Activated CD8-positive, alpha-beta memory T cell treated with anti-CD3 and anti-CD28 coated beads, Interleukin-2, amount 10 ng/mL, durations not matched to agents 7 days and 5 days (primary cell): ENCODE measurements around the gene NUP88. TPM values are rescaled to one million over a fixed set of nuclear protein-coding genes. Genes with fewer than 3 reads are reported as not detected.
A peak's percentile ranks its signal among the peaks of the same experiment; 100 is the strongest.
"Not testable (repeated sequence)": the region's sequence is repeated elsewhere in the genome, so short reads cannot be mapped to it uniquely, and the experiment has no call there.

Experiments used
- ATAC-seq: fragments of 150-1000 bp; cut with Tn5 transposase; one replicate; pipeline ENCODE4 v1.10.0; 2021; ENCODE audit warnings: moderate library complexity
- CTCF ChIA-PET: fragments of 350-600 bp; sonication (Branson Sonifier 250); formaldehyde crosslinking; loops from one replicate; lab custom pipeline; 2021; ENCODE audit warnings: antibody characterized with exemption; lab: Charles Lee
- DNase-seq: peaks from one replicate; pipeline ENCODE4 v3.0.0-alpha.2; 2020
- H3K27ac Mint-ChIP-seq: one replicate; pipeline ENCODE4 v1.8.0; 2021; ENCODE audit warnings: mild to moderate bottlenecking, mixed read lengths
- H3K27me3 Mint-ChIP-seq: one replicate; pipeline ENCODE4 v1.8.0; 2021; ENCODE audit warnings: mixed read lengths
- H3K36me3 Mint-ChIP-seq: one replicate; pipeline ENCODE4 v1.8.0; 2021; ENCODE audit warnings: mild to moderate bottlenecking, mixed read lengths
- H3K4me1 Mint-ChIP-seq: one replicate; pipeline ENCODE4 v1.8.0; 2021; ENCODE audit warnings: mixed read lengths
- H3K4me3 Mint-ChIP-seq: one replicate; pipeline ENCODE4 v1.8.0; 2021; ENCODE audit warnings: mild to moderate bottlenecking, moderate library complexity, mixed read lengths
- H3K9me3 Mint-ChIP-seq: one replicate; pipeline ENCODE4 v1.8.0; 2022; ENCODE audit warnings: low read depth, mixed read lengths
- total RNA-seq, 2 experiments: library from RNA; stranded (reverse); gene quantifications; one replicate each; pipeline ENCODE4 v1.2.3, GENCODE V29; 2021

NUP88 gene
- total RNA-seq = 100 to 1,000 TPM; 117 to 123 TPM

GRCh38 chr17:5419356-5419958, at the start of gene NUP88:
Gene NUP88 (minus strand): TSS chr17:5419662. CDS start chr17:5419650, 12 bp downstream.
- DNase-seq (peak; percentile 99), ATAC-seq (peak; percentile 97)
- peaks cover 50% of the 10 kb centered on the region for H3K4me1 Mint-ChIP-seq
- H3K27me3 Mint-ChIP-seq = no peaks in the 10 kb centered on the region
- H3K36me3 Mint-ChIP-seq = peaks cover 35% of the 10 kb centered on the region
- peak within 1 kb of the TSS; percentile 99 for H3K27ac Mint-ChIP-seq
- CTCF ChIA-PET = interaction anchor here (1.0 to 1.3 kb wide), 3 partner anchors 15 to 22 kb away, joined by 3 to 18 read pairs (median 5); partner anchors contain the start of gene C1QBP
- H3K9me3 Mint-ChIP-seq = no peaks in the 10 kb centered on the region
- peak within 1 kb of the TSS; percentile 98 for H3K4me3 Mint-ChIP-seq

GRCh38 chr17:5468075-5468473, 48.6 kb upstream of the NUP88 start:
- H3K4me1 Mint-ChIP-seq = peaks cover 42% of the 10 kb centered on the region

GRCh38 chr17:5467416-5467815, 48.0 kb upstream of the NUP88 start:
- ATAC-seq = no peak
- Mint-ChIP-seq H3K4me3 (peak overlapping the region; percentile 87), H3K27ac (peak overlapping the region; percentile 68), H3K36me3 (peaks cover 12% of the 10 kb centered on the region), H3K27me3 (no peaks in the 10 kb centered on the region), H3K9me3 (no peaks in the 10 kb centered on the region), H3K4me1 (peaks cover 42% of the 10 kb centered on the region)
- peak; percentile 39 for DNase-seq
- CTCF ChIA-PET = interaction anchor here (1.1 to 3.1 kb wide), 4 partner anchors 18 to 31 kb away, joined by 3 to 23 read pairs (median 7); partner anchors contain the start of genes C1QBP, DERL2 and MIS12

More at GRCh38 chr17:5468075-5468473, 48.6 kb upstream of the NUP88 start:
- Mint-ChIP-seq H3K36me3 (peaks cover 13% of the 10 kb centered on the region), H3K9me3 (no peaks in the 10 kb centered on the region), H3K27me3 (no peaks in the 10 kb centered on the region), H3K4me3 (peak overlapping the region; percentile 87), H3K27ac (peak overlapping the region; percentile 68)
- CTCF ChIA-PET = interaction anchor here (0.9 to 3.1 kb wide), 5 partner anchors 18 to 31 kb away, joined by 3 to 23 read pairs (median 4); partner anchors contain the start of genes C1QBP, DERL2 and MIS12
- DNase-seq = peak; percentile 43
- peak; percentile 18 for ATAC-seq

GRCh38 chr17:5466295-5466694, 46.8 kb upstream of the NUP88 start:
- CTCF ChIA-PET = interaction anchor here (1.1 to 1.4 kb wide), 4 partner anchors 10 to 27 kb away, joined by 3 to 6 read pairs (median 3); partner anchors contain the start of gene C1QBP
- Mint-ChIP-seq H3K27me3 (no peaks in the 10 kb centered on the region), H3K9me3 (no peaks in the 10 kb centered on the region), H3K27ac (no peak overlapping the region), H3K4me3 (peak overlapping the region; percentile 87), H3K4me1 (peaks cover 43% of the 10 kb centered on the region), H3K36me3 (peaks cover 13% of the 10 kb centered on the region)
- DNase-seq = peak; percentile 14
- ATAC-seq = no peak

- CTCF ChIA-PET = interaction anchor here (1.2 to 1.4 kb wide), 3 partner anchors 9 to 26 kb away, joined by 3 to 4 read pairs (median 3); partner anchors contain the start of gene C1QBP
- peak; percentile 31 for DNase-seq
- no peak for ATAC-seq
- Mint-ChIP-seq H3K36me3 (peaks cover 18% of the 10 kb centered on the region), H3K27me3 (no peaks in the 10 kb centered on the region), H3K4me1 (peaks cover 40% of the 10 kb centered on the region), H3K4me3 (no peak overlapping the region), H3K9me3 (no peaks in the 10 kb centered on the region), H3K27ac (no peak overlapping the region)
Measured at GRCh38 chr17:5464717-5465507, 45.5 kb upstream of the NUP88 start.

GRCh38 chr17:5446786-5447185, 27.3 kb upstream of the NUP88 start:
- Mint-ChIP-seq H3K27me3 (no peaks in the 10 kb centered on the region), H3K27ac (no peak overlapping the region), H3K36me3 (peaks cover 43% of the 10 kb centered on the region), H3K4me1 (no peaks in the 10 kb centered on the region), H3K9me3 (no peaks in the 10 kb centered on the region), H3K4me3 (no peak overlapping the region)
- CTCF ChIA-PET = no interaction called here
- ATAC-seq = no peak
- DNase-seq = no peak

- H3K9me3 Mint-ChIP-seq = no peaks in the 10 kb centered on the region
- no peak overlapping the region for H3K27ac Mint-ChIP-seq
- DNase-seq (no peak), ATAC-seq (no peak)
- H3K36me3 Mint-ChIP-seq = peaks cover 32% of the 10 kb centered on the region
- H3K4me3 Mint-ChIP-seq = no peak overlapping the region
- CTCF ChIA-PET = no interaction called here
- H3K4me1 Mint-ChIP-seq = peaks cover 10% of the 10 kb centered on the region
- H3K27me3 Mint-ChIP-seq = no peaks in the 10 kb centered on the region
Measured at GRCh38 chr17:5444209-5444608, 24.7 kb upstream of the NUP88 start.

GRCh38 chr17:5443728-5444127, 24.3 kb upstream of the NUP88 start:
- Mint-ChIP-seq H3K9me3 (no peaks in the 10 kb centered on the region), H3K27ac (no peak overlapping the region), H3K4me3 (no peak overlapping the region), H3K4me1 (peaks cover 11% of the 10 kb centered on the region), H3K36me3 (peaks cover 30% of the 10 kb centered on the region), H3K27me3 (no peaks in the 10 kb centered on the region)
- DNase-seq = no peak
- ATAC-seq = no peak
- CTCF ChIA-PET = interaction anchor here (1.2 kb wide), 1 partner anchor 252 kb away, joined by 3 read pairs; no protein-coding TSS in a partner anchor

GRCh38 chr17:5439446-5439764, 19.9 kb upstream of the NUP88 start:
- DNase-seq = no peak
- CTCF ChIA-PET = interaction anchor here (0.6 to 5.7 kb wide), 35 partner anchors 10 to 1000 kb away, joined by 3 to 74 read pairs (median 4); partner anchors contain the start of genes DERL2, DHX33, MIS12 and NLRP1
- Mint-ChIP-seq H3K27me3 (no peaks in the 10 kb centered on the region), H3K36me3 (peaks cover 34% of the 10 kb centered on the region), H3K9me3 (no peaks in the 10 kb centered on the region), H3K27ac (peak overlapping the region; percentile 93), H3K4me3 (peak overlapping the region; percentile 88), H3K4me1 (peaks cover 43% of the 10 kb centered on the region)
- ATAC-seq = no peak

- Mint-ChIP-seq H3K9me3 (no peaks in the 10 kb centered on the region), H3K4me3 (peak within 1 kb of the TSS; percentile 88), H3K27me3 (no peaks in the 10 kb centered on the region), H3K36me3 (peaks cover 34% of the 10 kb centered on the region), H3K27ac (peak within 1 kb of the TSS; percentile 93), H3K4me1 (peaks cover 43% of the 10 kb centered on the region)
- ATAC-seq (peak; percentile 94), DNase-seq (peak; percentile 94)
- CTCF ChIA-PET = interaction anchor here (0.6 to 5.7 kb wide), 35 partner anchors 10 to 1000 kb away, joined by 3 to 74 read pairs (median 4); partner anchors contain the start of genes DERL2, DHX33, MIS12 and NLRP1
Measured at GRCh38 chr17:5438716-5439445, 19.4 kb upstream of the NUP88 start, which contains the start of gene C1QBP. Gene C1QBP (minus strand): TSS chr17:5439155. CDS start chr17:5439073, 82 bp downstream.

- ATAC-seq (no peak), DNase-seq (no peak)
- H3K4me3 Mint-ChIP-seq = peak overlapping the region; percentile 88
- CTCF ChIA-PET = interaction anchor here (0.6 to 5.7 kb wide), 9 partner anchors 11 to 1816 kb away, joined by 3 to 74 read pairs (median 11); partner anchors contain the start of genes DHX33, NUP88, RABEP1 and RPAIN
- peaks cover 38% of the 10 kb centered on the region for H3K36me3 Mint-ChIP-seq
- no peaks in the 10 kb centered on the region for H3K27me3 Mint-ChIP-seq
- no peaks in the 10 kb centered on the region for H3K9me3 Mint-ChIP-seq
- peaks cover 43% of the 10 kb centered on the region for H3K4me1 Mint-ChIP-seq
- peak overlapping the region; percentile 85 for H3K27ac Mint-ChIP-seq
Measured at GRCh38 chr17:5437721-5438317, 18.4 kb upstream of the NUP88 start.

- Mint-ChIP-seq H3K4me1 (peaks cover 49% of the 10 kb centered on the region), H3K27ac (peak overlapping the region; percentile 45), H3K36me3 (peaks cover 48% of the 10 kb centered on the region)
- H3K27me3 Mint-ChIP-seq, DNase-seq, H3K9me3 Mint-ChIP-seq, ATAC-seq, H3K4me3 Mint-ChIP-seq: not testable (repeated sequence)
- CTCF ChIA-PET = interaction anchor here (1.7 kb wide), 1 partner anchor 33 kb away, joined by 4 read pairs; the partner anchor contains the start of gene DHX33
Measured at GRCh38 chr17:5435781-5436315, 16.4 kb upstream of the NUP88 start.
